Endothelial cell of umbilical vein (primary cell): ENCODE measurements around the gene CARS1. TPM values are rescaled to one million over a fixed set of nuclear protein-coding genes. Genes with fewer than 3 reads are reported as not detected.

Experiments
- BruUV-seq: library from RNA; stranded (reverse); fragments of 400-500 nt; replicated peaks from 2 replicates; lab custom pipeline; 2021; lab: Mats Ljungman, UMichigan
- CTCF ChIA-PET: fragments of 300-600, 350-600 bp; sonication (Branson Sonifier 250); formaldehyde crosslinking; loops from one replicate; lab custom pipeline; 2021; ENCODE audit warnings: antibody characterized with exemption, inconsistent platforms; lab: Charles Lee
- POLR2A ChIA-PET: fragments of 300-600, 350-600 bp; sonication (Branson Sonifier 250); formaldehyde crosslinking; loops from one replicate; lab custom pipeline; 2021; ENCODE audit warnings: antibody characterized with exemption, inconsistent platforms; lab: Charles Lee
- DNase-seq: peaks from one replicate; pipeline ENCODE4 v3.0.0-alpha.2; 2011; ENCODE audit warnings: low read depth, low spot score
- FAIRE-seq: peaks from 2 replicates; lab custom pipeline; 2011; peaks lifted over from hg19 to GRCh38; lab: Jason Lieb, UNC
- H2AFZ ChIP-seq: 2 replicates; pipeline ENCODE4 v1.6.0; 2012; ENCODE audit warnings: low read depth, low read length, control low read depth, inconsistent platforms
- H3K27ac ChIP-seq: 2 replicates; pipeline ENCODE4 v1.5.1; 2011; ENCODE audit warnings: low read depth, mild to moderate bottlenecking, control low read depth, low read length, moderate library complexity; ENCODE audit not compliant: insufficient read depth
- H3K27me3 ChIP-seq, 2 experiments: 2 replicates each; pipeline versions ENCODE4 v1.6.0 to v1.6.1; 2011; ENCODE audit warnings: low read length in 2 of 2, mixed read lengths in 1 of 2; ENCODE audit not compliant: control insufficient read depth in 2 of 2, insufficient read depth in 2 of 2
- H3K36me3 ChIP-seq, 2 experiments: 2 replicates in 1 of 2; 3 replicates in 1 of 2; pipeline ENCODE4 v1.5.1; 2011; ENCODE audit warnings: low read length in 2 of 2, mild to moderate bottlenecking in 1 of 2, moderate library complexity in 1 of 2; ENCODE audit not compliant: control insufficient read depth in 2 of 2, insufficient read depth in 2 of 2; ENCODE audit errors: extremely low read depth in 1 of 2
- H3K4me1 ChIP-seq: 3 replicates; pipeline ENCODE4 v1.5.1; 2011; ENCODE audit warnings: mild to moderate bottlenecking, low read length; ENCODE audit not compliant: control insufficient read depth, insufficient read depth; ENCODE audit errors: extremely low read depth
- H3K4me2 ChIP-seq: 2 replicates; pipeline ENCODE4 v1.6.1; 2011; ENCODE audit warnings: low read length, control low read depth, mixed read lengths; ENCODE audit not compliant: insufficient read depth
- H3K4me3 ChIP-seq, 3 experiments: fragments of 200-600 bp in 1 of 3; sonication (generic), shearing (Covaris generic) in 1 of 3; replicated peaks in 1 of 3; 2 replicates each; pipeline ENCODE4 v1.5.1; 2011 to 2016; ENCODE audit warnings: control low read depth in 3 of 3, low read length in 3 of 3, mild to moderate bottlenecking in 2 of 3, inconsistent platforms in 1 of 3, low read depth in 1 of 3, moderate library complexity in 1 of 3; ENCODE audit not compliant: insufficient read depth in 1 of 3
- H3K79me2 ChIP-seq: 2 replicates; pipeline ENCODE4 v1.6.0; 2012; ENCODE audit warnings: low read length, inconsistent platforms; ENCODE audit not compliant: control insufficient read depth, insufficient read depth
- H3K9ac ChIP-seq: replicated peaks from 2 replicates; pipeline ENCODE3; 2011; ENCODE audit warnings: low read length, control low read depth; ENCODE audit not compliant: insufficient read depth; ENCODE audit errors: extremely low read depth
- H3K9me1 ChIP-seq: replicated peaks from 3 replicates; pipeline ENCODE4 v1.6.0; 2011; ENCODE audit warnings: mild to moderate bottlenecking, low read length; ENCODE audit not compliant: control insufficient read depth, insufficient read depth; ENCODE audit errors: extremely low read depth
- H3K9me3 ChIP-seq: replicated peaks from 2 replicates; pipeline ENCODE4 v1.5.1; 2012; ENCODE audit warnings: low read length, inconsistent platforms; ENCODE audit not compliant: control insufficient read depth, insufficient read depth
- H4K20me1 ChIP-seq: replicated peaks from 2 replicates; pipeline ENCODE3; 2011; ENCODE audit warnings: mild to moderate bottlenecking, low read length; ENCODE audit not compliant: control insufficient read depth, insufficient read depth; ENCODE audit errors: extremely low read depth
- EZH2 ChIP-seq: IDR thresholded peaks from 2 replicates; pipeline ENCODE4 v1.6.1; 2012; ENCODE audit warnings: borderline replicate concordance, low read depth, mild to moderate bottlenecking, moderate library complexity, low read length, inconsistent platforms; ENCODE audit not compliant: severe bottlenecking
- FOS ChIP-seq: IDR thresholded peaks from 2 replicates; pipeline ENCODE4 v1.6.1; 2011; ENCODE audit warnings: mild to moderate bottlenecking, low read length, moderate library complexity, borderline replicate concordance; ENCODE audit not compliant: insufficient read depth
- GATA2 ChIP-seq: IDR thresholded peaks from 2 replicates; pipeline ENCODE4 v1.7.0; 2011; ENCODE audit warnings: low read depth, mild to moderate bottlenecking, moderate library complexity, mixed read lengths, low read length; ENCODE audit not compliant: insufficient read length, insufficient read depth
- JUN ChIP-seq: IDR thresholded peaks from 2 replicates; pipeline ENCODE4 v1.6.1; 2011; ENCODE audit warnings: borderline replicate concordance, low read depth; ENCODE audit not compliant: insufficient read length, insufficient read depth
- MYC ChIP-seq: IDR thresholded peaks from one replicate; pipeline ENCODE4 v1.6.1; 2011; ENCODE audit warnings: mild to moderate bottlenecking, low read depth, low read length
- POLR2A ChIP-seq: IDR thresholded peaks from 2 replicates; pipeline ENCODE4 v1.6.1; 2012; ENCODE audit warnings: low read depth, mild to moderate bottlenecking, control low read depth, low read length
- POLR2AphosphoS5 ChIP-seq: IDR thresholded peaks from 2 replicates; pipeline ENCODE4 v1.6.1; 2012; ENCODE audit warnings: low read depth, mild to moderate bottlenecking, control low read depth, low read length, moderate library complexity; ENCODE audit not compliant: insufficient read depth
- dilution Hi-C: fragments of 300-500 bp; cut with MboI; formaldehyde crosslinking; loops from one replicate; pipeline ENCODE4 v1.15.0; 2019; ENCODE audit warnings: low sequenced_read_pairs; ENCODE audit not compliant: extremely low pct_ligation_motif_present
- intact Hi-C: fragments of 100-400 bp; cut with micrococcal nuclease; formaldehyde crosslinking; loops from one replicate; pipeline ENCODE4 v1.10.0; 2022
- polyA plus RNA-seq, 4 experiments: library from polyadenylated mRNA; depleted of rRNA in 3 of 4; stranded (reverse) in 3 of 4; unstranded in 1 of 4; fragments of >200 nt; gene quantifications; 2 replicates each; pipeline versions ENCODE4 v1.2.1 to v1.2.3, GENCODE V29; 2011 to 2012; ENCODE audit warnings: missing spikeins in 1 of 4
- total RNA-seq: library from RNA; stranded (reverse); gene quantifications from 2 replicates; pipeline ENCODE4 v1.2.3, GENCODE V29; 2021
- TF ChIP-seq, protein P1 (sequence below): IDR thresholded peaks from 2 replicates; pipeline ENCODE4 v1.6.1; 2011; ENCODE audit not compliant: insufficient read depth, insufficient read length
- TF ChIP-seq, protein P2 (sequence below), 2 donors: IDR thresholded peaks; 1 replicate in 1 of 2; 2 replicates in 1 of 2; pipeline ENCODE4 v1.5.1; 2011; ENCODE audit warnings: low read length in 2 of 2, mild to moderate bottlenecking in 2 of 2, moderate library complexity in 2 of 2, control low read depth in 1 of 2, inconsistent platforms in 1 of 2, low read depth in 1 of 2; ENCODE audit not compliant: insufficient read depth in 1 of 2; ENCODE audit errors: extremely low read depth in 1 of 2

CARS1 gene
- total and polyA plus RNA-seq, 2 donors (not counting 3 experiments of a cell fraction or from before 2014, with no cell fraction given): 43.5 to 66.2 TPM

DNA sequence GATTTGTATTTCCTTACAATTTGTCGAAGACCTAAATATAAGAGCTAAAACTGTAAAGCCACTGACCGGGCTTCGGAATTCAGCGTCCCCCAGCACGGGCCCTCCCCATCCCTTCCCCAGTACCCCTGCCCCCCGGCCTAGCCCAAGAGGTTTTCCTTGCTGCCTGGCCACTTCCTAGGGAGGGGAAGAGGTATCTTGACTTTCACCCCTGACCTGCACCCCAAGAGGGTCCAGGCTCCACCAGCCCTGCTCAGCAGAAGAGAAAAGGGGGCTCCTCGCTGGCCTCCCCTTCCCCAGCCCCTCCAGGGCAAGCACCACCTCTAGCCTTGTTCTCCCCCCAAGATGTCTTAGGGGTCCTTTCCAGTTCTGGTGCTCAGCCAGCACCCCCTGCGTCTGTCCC is 26.1 kb upstream of the CARS1 start:
- no TSS peak for BruUV-seq
- Histone ChIP-seq H3K4me3 (no peak overlapping the region), H3K4me1 (no peaks in the 10 kb centered on the region), H3K79me2 (no peaks in the 10 kb centered on the region), H4K20me1 (no peaks in the 10 kb centered on the region), H3K4me2 (no peak overlapping the region), H3K9me1 (no peaks in the 10 kb centered on the region), H3K27ac (no peak overlapping the region), H3K27me3 (peaks cover 0 to 4% of the 10 kb centered on the region in 2 experiments), H3K9me3 (no peaks in the 10 kb centered on the region), H3K9ac (no peak overlapping the region), H3K36me3 (no peaks in the 10 kb centered on the region), H2AFZ (no peak overlapping the region)
- no peak for DNase-seq
- no peak for TF ChIP-seq EZH2
- no peak for TF ChIP-seq GATA2
- TF ChIP-seq, protein P1, sequence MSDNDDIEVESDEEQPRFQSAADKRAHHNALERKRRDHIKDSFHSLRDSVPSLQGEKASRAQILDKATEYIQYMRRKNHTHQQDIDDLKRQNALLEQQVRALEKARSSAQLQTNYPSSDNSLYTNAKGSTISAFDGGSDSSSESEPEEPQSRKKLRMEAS: no peak
- TF ChIP-seq POLR2AphosphoS5: no peak
- TF ChIP-seq MYC: no peak
- TF ChIP-seq FOS: no peak
- TF ChIP-seq, protein P2, sequence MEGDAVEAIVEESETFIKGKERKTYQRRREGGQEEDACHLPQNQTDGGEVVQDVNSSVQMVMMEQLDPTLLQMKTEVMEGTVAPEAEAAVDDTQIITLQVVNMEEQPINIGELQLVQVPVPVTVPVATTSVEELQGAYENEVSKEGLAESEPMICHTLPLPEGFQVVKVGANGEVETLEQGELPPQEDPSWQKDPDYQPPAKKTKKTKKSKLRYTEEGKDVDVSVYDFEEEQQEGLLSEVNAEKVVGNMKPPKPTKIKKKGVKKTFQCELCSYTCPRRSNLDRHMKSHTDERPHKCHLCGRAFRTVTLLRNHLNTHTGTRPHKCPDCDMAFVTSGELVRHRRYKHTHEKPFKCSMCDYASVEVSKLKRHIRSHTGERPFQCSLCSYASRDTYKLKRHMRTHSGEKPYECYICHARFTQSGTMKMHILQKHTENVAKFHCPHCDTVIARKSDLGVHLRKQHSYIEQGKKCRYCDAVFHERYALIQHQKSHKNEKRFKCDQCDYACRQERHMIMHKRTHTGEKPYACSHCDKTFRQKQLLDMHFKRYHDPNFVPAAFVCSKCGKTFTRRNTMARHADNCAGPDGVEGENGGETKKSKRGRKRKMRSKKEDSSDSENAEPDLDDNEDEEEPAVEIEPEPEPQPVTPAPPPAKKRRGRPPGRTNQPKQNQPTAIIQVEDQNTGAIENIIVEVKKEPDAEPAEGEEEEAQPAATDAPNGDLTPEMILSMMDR (IDR thresholded peaks at IDR 0.05; ENCODE audit: extremely low read depth in 1 of 2, insufficient read depth in 1 of 2, low read depth in 1 of 2, low read length in 2 of 2): no peak
- no peak for TF ChIP-seq POLR2A
- TF ChIP-seq JUN: no peak
- POLR2A ChIA-PET: no interaction called here
- CTCF ChIA-PET: no interaction called here
- intact Hi-C loops (no loop called here), dilution Hi-C loops (no loop called here)
- no peak for FAIRE-seq
